HT1080 (cell line): Measurements from ENCODE around the gene IQCH. TPM values are rescaled to one million over a fixed set of nuclear protein-coding genes. Genes with fewer than 3 reads are reported as not detected.
A peak's percentile ranks its signal among the peaks of the same experiment; 100 is the strongest.

Experiments used
- DNase-seq: peaks from one replicate; pipeline ENCODE4 v3.0.0-alpha.2; 2015; ENCODE audit warnings: low read depth
- total RNA-seq: library from RNA; depleted of rRNA; stranded (reverse); fragments of >200 nt; shearing (Covaris generic); gene quantifications from 2 replicates; pipeline ENCODE4 v1.2.3, GENCODE V29; 2014

The IQCH gene
- total RNA-seq, 1 experiment from 2014 or later, result 5.0 TPM

DNA sequence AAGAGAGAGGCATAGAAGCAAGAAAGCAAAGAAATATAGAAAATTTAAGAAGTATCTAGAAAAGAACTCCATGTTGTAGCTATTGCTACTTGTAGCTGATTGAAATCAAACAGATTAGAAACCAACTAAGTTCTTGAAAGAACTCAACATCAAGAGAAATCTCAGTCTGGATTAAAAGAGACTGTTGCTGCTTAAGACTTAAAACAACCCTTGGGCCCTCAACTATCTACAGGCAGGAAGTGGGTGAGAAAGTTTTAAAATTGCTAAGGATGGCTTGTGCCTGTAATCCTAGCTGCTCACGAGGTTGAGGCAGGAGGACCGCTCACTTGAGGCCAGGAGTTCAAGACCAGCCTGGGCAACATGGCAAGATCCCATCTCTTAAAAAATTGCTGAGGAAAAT is 227.1 kb downstream of the IQCH start:
- no peak for DNase-seq

DNA sequence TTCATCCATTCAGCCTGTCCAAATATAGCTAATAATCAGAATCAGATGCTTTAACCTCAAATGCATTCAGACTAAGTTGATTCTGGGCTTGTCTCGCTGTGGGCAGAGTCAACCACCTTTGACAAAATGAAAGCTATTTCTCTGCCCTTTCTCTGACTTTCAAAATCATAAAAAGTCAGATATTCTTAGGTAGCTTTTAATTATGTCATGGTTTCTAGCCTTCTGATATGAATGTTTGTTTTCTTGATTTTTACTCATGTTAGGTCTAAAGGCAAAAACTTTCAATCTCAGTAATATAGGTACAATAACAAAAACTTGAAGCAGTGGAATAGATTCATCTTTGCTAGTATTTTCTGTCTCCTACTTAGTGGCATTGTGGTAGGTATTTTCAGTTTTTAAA is 241.0 kb downstream of the IQCH start:
- DNase-seq, result no peak

DNA sequence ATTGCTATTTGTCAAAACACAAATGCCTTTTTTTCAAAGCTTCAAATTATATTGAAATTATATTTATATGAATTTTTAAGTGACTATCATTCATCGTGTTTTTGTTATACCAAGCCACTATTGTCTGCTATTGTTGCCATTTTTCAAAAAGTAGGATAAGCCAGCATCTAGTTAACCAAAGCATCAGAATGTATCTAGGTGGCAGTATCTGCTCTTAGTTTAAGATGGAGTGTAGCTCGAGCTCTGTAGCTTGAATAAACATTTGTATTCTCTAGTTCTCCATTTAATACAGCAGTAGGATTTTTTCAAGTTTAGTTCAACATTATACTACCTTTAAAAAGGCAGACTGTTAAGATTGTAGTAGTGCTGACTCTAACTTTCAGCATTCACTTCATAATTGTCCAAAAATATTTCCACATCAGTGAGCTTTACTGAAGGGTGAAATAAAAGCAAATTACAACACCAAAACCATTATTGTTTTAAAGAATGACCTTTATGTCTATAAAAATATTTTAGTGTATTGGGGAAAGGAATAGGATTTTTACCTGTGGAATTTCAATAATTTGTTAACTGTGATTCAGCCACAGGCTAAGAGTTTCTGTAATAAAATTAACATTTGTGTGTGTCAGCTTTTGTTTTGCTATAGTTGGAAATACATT is 246.7 kb downstream of the IQCH start:
- DNase-seq, result no peak

DNA sequence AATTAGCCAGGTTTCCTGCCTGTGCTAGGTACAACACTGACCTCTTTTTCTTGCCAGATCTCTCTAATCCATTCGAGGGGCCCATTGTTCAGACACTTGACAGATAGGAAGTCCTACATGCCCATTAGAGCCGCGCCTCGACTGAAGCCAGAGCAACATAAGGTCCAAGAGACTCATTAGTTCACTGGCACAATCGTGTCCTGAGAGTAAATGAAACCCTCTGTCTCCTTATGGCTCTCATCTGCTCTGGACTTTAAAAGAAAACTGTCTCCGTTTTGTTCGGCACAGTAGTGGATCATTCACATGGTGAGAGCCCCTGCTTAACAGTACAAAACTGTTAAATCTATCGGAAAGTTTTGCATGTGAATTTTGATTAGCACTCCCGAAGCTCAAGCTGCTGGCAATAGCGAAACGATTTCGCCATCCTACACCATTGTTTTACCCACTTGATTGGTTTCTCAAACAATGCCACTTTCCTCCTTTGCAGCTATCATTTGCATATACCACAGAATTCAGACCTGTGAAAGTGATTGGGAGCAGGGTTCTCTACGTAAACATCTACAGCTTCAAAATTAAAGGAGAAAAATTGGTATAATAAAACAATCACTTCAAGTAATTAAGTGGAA is 247.4 kb downstream of the IQCH start:
- DNase-seq, result no peak

DNA sequence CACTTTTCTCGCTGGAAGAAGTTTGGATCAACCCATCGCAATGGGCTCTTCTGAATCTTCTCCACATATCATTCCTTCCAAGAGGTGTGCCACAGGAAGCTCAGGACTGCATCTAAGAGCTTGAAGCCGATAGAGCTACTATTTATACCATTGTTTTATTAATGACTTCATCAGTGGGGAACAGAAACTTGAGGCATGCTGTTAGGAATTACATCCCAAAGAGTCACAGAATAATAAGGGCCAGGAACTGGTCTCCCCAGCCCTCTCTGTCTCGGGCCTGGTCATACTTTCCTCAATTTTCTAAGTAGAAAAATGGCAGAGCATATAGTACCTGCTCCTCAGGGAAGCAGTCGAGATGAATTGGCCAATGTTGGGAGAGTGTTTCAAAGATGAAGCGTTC is 249.5 kb downstream of the IQCH start:
- DNase-seq, result no peak

DNA sequence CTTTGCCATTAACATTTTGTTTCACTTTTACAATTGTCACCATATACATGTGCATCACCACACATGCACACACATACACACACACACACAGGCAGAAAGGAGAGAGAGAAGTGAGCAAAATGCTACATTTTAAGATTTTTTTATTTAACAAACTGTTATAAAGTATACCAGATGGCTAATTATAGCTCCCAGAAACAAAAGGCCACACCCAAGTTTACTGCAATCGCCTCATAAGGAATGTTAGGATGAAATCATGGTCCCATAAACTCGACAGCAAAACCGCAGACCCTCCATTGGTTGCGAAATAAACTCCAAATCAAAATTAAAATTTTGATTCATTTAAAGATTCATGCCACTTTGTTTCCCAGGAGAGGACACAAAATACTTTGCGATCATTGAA is 250.2 kb downstream of the IQCH start:
- no peak for DNase-seq

DNA sequence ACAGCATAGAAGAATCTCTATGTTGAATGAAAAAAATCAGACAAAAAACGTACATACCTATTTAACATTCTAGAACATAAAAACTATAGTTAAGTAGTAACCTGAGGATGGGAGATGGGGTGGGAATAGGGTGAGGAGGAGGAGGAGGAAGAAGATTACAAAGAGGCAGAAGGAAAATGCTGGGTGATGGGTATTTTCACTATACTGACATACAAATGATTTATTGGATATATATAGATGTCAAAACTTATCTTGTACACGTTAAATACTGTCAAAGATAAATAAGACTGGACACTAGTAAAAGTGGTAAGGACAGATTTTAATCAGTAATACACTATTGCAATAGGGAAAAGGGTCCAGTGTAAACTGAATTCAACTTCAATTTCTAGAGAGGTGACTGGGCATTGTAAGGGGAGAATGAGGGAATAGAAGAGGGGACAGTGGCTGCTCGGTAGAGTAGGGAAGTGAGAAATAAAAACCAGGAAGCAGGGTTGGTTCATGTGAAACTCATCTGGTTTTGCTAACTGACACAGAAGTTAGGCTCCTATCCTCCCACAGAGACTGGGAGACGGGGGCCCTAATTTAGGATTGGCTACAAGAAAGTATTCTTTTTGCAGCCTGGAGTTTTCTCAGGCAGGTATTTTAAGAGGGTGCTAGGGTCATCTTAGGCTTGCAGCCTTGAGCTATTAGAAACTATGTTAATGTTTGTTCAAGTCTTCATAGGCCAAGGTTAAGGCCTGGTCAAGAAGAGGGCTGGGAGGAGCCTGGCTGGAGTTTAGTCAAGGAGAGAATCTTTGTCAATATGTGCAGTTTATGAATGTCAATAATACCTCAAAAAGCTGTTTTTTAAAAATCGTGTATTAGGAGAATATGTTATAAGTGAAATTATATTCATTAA is 251.3 kb downstream of the IQCH start:
- DNase-seq, result no peak

DNA sequence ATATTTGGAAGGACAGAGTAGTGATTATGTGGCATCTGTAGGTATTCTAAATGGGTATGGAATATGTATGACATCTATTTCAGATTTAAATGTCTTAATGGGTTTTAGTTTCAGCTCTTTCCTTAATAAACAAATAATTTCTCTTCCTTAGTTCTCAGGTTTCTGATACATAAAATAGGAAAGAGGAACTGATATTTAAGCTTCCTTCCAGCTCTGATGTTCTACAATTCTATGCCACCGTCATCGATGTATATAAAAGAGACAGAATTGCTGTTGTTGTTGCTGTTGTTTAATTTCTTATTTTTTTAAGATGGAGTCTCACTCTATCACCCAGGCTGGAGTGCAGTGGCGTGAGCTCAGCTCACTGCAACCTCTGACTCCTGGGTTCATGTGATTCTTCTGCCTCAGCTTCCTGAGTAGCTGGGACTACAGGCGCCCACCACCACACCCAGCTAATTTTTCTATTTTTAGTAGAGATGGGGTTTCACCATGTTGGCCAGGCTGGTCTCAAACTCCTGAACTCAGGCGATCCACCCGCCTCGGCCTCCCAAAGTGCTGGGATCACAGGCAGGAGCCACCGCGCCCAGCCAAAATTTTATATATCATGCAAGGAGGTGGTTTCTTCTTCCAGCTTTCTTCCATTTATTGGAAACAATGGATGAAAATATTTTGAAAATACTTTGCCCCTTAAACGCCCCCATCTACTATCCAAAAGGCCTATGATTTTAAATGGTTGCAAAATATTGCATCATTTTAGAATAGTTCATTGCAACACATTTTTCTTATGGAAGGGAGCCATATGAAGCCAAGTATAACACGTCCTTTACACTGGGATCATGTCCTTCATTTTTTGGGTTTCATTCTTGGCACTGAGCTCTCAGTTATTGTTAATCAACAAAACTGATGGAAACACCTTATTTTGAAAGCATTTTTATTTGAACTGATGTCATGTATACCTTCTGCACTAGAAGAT is 252.5 kb downstream of the IQCH start:
- no peak for DNase-seq

DNA sequence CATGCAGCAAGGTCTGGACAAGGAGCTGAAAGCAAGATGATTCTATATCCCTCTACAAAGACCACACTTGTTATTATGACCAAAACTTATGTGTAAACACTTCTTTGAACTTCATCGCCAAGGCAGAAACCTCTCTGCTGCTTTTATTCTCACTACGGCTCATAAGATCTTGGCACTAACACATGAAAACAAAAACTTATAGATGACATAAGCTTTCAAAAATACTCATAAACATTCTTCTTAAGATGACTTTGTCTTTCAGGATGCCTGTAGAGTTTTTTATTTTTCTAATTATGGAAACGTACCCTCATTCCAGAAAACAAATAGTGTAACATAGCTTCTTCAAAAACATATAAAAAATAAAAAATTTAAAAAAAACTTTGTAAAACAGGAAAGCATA is 253.8 kb downstream of the IQCH start:
- no peak for DNase-seq

DNA sequence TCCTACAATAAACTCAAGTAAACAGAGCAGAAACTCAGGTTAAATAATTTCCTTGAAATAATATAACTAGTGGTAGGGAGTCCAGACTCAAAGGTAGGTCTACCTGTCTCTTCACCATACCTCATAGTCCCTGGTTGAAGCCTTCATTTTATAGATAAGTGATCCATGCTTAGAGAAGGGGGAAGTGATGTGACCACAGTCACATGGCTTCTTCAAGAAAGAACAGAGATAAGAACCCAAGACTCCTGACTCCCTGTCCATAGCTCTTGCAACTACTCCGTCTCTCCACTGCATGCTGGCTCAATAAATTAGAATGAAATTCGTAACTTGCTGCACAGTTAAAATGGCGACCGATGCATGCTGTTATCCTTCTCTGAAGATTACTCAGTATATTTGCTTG is 255.3 kb downstream of the IQCH start:
- no peak for DNase-seq

DNA sequence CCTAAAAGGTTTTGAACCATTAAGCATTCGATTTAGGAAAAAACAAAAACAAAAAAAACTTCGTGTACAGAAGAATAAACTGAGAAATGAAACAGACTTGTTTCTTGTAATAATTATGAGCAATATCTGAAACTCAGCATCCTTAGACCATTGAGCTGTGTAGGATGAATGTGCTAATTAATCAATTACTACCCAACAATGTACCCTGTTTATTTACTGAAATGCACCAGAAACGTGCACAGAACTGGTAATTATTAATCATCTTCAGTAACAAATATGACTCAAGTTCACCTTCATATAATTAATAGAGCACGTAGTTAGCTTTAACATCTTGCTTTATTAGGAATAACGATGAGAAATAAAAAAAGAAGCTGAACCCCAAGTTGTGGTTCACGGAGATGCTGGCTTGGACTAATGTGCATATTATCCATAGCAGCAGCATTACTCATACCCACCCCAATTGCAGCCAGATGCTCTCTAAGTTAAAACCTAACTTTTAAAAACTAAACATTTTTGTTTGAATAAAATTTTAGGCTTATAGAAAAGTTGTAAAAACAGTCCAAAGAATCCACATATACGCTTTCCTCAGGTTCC is 256.1 kb downstream of the IQCH start:
- DNase-seq, result no peak

DNA sequence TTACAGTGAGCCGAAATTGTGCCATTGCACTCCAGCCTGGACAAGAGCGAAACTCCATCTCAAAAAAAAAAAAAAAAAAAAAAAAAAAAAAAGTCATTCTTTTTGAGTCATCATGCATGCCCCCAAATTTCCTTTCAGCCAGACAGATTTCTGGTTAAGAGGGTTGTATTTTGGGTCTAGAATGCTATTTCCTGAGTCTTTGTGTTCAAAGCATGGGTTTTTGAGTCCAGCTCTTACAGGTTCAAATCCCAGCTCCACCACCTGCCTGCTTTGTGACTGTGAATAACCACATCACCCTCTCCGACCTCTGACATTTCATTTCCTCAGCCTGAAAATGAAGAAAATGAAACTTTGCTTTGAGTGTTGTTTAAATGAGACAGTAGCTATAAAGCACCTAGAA is 257.0 kb downstream of the IQCH start:
- no peak for DNase-seq

DNA sequence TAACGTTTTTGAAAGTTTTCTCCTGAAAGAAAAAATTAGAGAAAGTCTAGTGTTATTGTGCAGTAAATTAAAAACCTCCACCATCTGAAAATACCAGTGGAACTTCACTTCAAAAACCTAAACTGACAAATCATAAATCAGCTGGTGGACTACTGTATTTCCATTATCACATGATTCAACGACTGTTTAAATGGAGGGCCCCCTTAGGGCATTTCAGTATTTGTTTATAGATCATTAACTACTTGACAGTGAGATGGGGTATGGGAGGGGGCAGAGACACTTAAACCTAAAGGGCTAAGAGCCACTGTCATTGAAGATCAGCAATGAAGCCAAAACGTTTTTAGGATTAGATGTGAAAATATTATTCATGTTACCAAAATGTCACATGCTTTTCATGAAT is 257.6 kb downstream of the IQCH start:
- DNase-seq, result no peak

DNA sequence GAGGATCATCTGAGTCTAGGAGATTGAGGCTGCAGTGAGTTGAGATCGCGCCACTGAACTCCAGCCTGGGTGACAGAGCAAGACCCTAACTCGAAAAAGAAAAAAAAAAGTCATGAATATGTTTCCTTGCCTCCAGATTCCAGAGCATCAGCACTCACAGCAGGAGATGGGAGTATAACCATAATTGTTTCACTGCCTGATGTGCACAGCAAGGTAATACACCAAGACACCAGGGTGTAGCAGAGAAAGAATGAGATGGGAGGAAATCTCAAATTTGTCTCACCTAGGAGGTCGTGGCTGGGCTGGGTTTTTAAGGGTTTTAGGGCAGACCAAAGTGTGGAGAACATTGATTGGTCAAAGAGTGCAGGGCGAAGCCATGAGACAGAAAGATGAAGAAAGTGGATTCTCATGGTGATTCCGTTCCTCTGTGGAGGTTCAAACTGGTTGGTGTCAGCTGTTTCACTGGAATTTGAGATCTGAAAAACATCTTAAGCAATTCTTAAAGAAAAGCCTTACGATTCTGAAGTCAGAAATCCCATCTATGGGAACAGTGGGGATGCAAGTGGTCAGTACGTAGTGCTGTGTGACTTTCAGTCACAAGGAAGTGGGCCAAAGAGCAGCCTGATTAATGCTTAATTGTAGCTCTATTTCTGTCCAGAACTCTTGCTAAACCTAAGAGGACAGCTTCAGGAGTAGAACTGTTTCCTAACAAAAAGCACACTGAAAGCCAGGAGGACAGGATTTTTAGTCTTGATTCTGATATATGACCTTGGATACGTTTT is 258.5 kb downstream of the IQCH start:
- no peak for DNase-seq

DNA sequence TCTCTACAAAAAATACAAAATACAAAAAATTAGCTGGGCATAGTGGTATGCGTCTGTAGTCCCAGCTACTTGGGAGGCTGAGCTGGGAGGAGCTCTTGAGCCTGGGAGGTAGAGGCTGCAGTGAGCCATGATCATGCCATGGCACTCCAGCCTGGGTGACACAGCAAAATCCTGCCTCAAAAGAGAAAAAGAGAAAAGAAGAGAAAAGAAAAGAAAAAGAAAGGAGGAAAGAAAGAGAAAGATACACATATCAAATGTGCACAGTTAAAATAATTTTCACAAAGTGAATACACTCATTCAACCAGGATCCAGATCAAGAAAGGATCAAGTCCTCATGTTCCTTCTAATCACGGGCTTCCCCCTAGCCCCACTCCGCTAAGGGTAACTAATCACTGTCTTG is 260.5 kb downstream of the IQCH start:
- no peak for DNase-seq

DNA sequence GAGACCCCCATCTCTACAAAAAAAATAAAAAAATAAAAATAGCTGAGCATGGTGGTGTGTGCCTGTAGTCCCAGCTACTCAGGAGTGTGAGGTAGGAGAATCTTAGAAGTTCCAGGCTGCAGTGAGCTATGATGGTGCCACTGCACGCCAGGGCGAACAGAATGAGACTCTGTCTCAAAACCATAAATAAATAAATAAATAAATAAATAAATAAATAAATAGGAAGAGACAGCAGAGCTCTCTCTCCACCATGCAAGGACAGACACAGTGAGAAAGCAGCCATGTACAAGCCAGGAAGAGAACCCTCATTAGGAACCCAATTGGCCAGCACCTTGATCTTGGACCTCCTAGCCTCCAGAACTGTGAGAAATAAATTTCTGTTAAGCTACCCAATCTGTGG is 261.0 kb downstream of the IQCH start:
- no peak for DNase-seq

DNA sequence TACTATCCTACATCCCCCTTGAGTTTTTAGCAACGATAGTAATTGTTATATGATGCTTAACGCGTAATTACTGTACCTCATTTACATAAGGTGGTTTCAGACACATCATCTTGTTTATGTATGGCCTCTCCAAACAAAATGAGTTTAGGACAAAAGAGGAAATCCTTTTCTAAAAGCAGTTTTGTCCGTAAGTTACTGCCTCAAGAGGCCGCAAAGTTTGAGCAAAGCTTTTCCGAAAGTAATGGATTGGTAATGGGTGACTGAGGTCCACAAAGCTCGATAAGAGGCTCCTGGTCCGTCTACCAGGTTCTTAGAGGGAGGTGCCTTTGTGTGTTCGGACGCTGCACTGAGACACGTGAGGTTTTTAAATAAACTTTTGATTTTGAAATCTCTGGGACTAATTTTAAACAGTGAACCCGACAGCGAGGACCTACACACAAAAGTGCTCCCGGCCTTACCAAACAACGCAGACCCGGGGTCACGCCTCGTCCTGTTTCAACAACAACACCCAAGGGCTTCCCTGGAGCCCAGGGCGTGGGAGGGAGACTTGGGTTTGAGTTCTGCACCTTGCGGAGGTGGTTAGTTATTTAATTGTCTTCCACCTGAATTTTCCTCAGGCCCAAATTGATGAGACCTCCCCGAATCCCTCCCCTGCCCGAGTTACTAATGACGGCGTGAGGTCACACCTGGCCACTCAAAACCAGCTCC is 265.9 kb downstream of the IQCH start:
- DNase-seq, result no peak

DNA sequence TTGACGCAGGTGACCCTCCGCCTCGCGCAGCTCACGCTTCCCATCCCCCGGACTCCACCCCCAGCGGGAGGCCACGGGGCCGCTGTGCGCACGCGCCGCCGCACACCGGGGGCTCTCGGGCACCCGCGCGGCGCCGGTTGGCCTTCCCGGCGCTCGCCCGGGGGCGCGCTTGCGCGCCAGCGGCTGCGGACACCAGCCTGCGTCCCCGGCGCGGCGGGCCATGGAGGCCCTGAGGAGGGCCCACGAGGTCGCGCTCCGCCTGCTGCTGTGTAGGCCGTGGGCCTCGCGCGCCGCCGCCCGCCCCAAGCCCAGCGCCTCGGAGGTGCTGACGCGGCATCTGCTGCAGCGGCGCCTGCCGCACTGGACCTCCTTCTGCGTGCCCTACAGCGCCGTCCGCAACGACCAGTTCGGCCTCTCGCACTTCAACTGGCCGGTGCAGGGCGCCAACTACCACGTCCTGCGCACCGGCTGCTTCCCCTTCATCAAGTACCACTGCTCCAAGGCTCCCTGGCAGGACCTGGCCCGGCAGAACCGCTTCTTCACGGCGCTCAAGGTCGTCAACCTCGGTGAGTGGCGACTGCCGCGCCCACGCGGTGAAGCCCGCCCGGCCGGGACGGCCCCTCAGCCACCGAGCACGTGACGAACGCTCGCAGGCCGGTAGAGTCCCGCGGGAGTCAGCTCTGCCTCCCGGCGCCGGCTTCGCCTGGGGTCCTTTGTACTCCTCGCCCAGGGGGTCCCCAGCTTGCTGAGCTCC is 266.6 kb downstream of the IQCH start, which contains the start of gene C15orf61:
Gene C15orf61, plus strand, starts transcription at position 103 of the 754 bp plus-strand sequence. Its CDS starts 118 bp downstream, at position 221.
- DNase-seq, result peak; percentile 72
